GM19438 (cell line): ENCODE data around the gene PIK3R6.
"Not testable (repeated sequence)": the region's sequence is repeated elsewhere in the genome, so short reads cannot be mapped to it uniquely, and the experiment has no call there.

Experiments used
- ATAC-seq: cut with Tn5 transposase; IDR thresholded peaks from one replicate; pipeline ENCODE4 v1.9.1; 2021; ENCODE audit warnings: low read depth; ENCODE audit not compliant: unreplicated experiment

The PIK3R6 gene

DNA sequence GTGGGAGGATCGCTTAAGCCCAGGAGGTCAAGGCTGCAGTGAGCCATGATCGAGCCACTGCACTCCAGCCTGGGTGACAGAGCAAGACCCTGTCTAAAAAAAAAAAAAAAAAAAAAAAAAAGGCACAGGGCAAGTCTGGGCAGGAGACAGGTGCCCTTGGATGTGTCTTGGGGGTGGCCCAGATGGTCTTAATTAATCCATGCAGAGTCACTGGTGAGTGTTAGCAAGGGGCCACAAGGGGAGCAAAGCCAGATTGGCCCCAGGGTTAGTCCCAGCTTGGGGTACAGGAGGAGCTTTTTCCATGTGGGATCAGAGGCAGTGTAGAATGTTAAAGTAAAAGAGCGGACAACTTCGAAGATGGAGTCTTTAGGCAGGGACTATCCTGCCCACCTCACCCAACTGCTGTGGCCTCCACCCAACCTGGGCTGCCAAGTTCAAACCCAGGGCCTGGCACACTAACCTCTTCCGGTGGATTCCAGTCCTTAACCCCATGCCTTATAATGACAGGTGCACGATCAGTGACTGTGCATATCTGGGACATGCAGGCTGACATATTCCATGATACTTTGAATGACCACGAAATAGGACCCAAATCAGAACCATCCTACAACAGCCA is 36.1 kb downstream of the PIK3R6 start:
- ATAC-seq, result no peak

- ATAC-seq, result no peak
Observed at GRCh38 chr17:8830141-8830540, 37.3 kb downstream of the PIK3R6 start.

- no peak for ATAC-seq
Observed at GRCh38 chr17:8829036-8829941, 38.2 kb downstream of the PIK3R6 start.

- ATAC-seq, result no peak
Observed at GRCh38 chr17:8828517-8828875, 39.0 kb downstream of the PIK3R6 start.

DNA sequence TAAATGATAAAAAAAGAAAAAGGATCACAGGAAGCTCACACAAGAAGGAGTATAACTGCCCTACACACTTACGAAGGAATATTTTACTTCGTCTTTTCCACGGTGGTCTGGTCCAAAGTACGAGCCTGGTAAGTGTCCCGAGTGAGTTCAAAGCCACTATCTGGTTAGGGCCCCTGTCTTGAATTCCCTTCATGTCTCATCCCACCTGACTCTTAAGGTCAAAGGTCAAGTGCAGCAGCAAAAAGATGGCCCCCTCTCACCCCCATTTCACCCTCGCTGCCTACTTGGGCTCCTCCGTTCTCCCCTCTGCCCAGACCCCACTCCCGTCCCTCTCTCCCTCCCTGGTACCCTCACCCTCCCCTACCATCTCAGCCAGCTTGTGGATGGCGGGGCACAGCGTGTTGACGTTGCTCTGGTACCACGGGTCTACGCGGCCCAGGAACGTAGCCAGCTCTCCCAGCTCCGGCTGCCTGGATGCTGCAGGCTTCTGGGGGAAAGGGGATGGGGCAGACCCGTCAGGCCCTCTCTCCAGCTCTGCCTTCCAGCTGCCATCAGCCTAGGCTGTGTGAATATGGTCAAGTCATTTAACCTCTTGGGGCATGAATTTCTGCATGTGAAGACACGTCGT is 40.6 kb downstream of the PIK3R6 start:
- no peak for ATAC-seq

GRCh38 chr17:8825802-8826201 is 41.7 kb downstream of the PIK3R6 start:
- ATAC-seq, result no peak

DNA sequence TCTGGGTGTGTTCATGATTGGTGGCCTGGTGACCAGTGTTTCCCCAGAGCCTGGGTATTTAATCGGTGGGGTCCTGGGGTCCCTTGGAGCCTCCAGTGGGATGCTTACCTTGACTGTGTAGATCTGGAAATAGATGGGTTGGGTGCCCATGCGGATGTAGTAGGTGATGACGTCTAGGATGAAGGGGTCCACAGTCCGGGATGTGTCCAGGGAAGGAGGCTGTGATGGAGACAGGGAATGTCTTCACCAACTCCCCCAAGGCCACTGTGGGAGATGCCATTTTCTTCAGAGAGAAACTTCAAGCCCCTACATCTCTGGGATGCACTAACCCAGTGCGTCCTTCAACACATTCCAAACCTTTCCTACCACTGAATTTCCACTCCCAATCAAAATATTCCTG is 44.2 kb downstream of the PIK3R6 start:
- ATAC-seq, result no peak

GRCh38 chr17:8822401-8823035 is 45.0 kb downstream of the PIK3R6 start:
- ATAC-seq, result no peak

DNA sequence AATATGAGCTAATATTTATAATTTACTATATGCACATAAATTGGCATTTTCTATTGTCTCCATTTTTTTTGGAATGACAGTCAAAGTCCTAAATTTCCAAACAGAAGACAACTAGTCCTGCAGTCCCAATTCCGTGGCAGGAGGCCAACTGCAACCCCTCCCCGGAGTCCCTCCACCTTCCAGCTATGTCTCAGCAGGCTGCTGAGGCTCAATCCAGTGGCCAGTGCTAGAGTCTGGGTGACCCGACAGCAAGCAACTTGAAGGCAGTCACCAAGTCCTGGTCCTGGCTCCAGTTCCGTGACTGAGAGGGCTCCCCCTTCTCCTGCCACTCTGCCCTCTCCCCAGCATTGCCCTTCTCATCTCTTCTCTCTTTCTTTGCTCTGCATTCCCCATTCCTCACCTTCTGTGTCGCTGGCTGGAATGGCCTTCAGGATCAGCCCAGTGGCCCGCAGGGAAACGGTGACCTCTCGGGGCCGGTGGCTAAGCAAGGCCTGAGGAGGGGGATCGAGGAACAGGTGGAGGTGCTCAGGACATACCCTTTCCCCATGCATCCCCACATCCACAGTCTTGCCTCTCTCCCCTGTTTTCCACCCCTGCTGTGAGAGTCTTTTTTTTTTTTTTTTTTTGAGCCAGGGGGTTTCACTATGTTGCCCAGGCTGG is 45.9 kb downstream of the PIK3R6 start:
- ATAC-seq, result no peak

- ATAC-seq, result no peak
Observed at GRCh38 chr17:8820311-8821010, 47.0 kb downstream of the PIK3R6 start.

DNA sequence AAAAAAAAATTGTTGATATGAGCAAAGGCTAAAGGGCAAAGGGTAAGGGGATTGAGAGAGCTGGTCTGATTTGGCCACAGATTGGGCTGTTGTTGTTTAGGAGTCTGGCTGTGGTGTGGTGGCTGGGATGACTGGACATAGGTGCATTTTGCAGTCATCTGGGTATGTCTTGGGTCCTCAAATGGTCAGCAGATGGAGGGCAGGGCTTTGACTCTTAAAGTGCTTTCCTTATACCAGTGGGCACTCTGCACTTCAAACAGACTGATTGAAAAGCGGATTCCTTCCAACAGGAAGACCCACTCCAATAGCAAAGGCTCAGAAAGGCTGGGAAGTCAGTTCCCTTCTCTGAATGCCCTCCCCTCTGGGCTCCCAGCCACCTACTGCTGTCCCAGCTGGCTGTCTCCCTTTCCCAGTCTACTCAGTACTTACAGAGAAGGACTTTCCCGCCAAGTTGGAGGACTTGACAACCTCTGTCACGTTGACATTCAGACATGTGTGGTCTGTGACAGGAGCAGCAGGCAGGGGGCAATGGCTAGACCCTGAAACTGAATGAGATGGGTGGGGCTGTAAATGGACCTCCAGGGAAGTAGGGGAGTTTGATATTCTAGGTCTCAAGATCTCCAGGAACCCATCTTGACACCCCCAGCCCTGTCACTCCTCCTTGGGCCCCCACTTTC is 48.7 kb downstream of the PIK3R6 start:
- no peak for ATAC-seq

- no peak for ATAC-seq
Observed at GRCh38 chr17:8818047-8818446, 49.4 kb downstream of the PIK3R6 start.

- ATAC-seq, result peak; percentile 89
Observed at GRCh38 chr17:8806926-8807550, 60.4 kb downstream of the PIK3R6 start.

DNA sequence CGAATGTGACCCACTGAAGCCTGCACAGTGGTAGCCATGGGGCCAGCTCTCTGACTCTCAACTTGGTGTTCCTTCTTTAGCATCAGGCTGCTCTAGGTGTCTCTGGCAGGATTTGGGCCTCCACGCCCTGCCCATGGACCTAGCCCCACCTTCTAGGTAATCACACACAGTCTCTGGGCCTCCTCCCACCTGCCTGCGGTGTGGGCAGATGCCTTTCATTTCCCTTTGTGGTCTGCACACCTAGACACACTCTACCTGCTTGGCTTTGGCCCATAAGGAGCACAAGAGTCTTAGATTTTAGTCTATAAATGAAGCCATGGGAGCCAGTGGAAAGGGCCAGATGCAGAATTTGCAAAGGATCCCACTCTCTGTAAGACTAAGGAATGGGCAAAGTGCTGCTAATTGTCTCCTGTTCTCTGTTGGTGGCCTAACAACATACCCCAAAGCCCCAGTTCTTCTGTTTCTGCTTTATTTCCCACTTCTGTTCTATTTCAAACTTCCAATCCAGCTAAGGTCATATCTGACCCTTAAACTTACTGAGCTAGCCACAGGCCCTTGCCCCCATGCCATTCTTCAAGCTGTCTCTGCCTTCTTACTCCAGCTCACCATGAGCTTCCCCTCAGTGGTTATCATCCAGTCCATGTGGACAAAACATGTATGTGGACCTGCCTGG is 61.1 kb downstream of the PIK3R6 start:
- no peak for ATAC-seq

DNA sequence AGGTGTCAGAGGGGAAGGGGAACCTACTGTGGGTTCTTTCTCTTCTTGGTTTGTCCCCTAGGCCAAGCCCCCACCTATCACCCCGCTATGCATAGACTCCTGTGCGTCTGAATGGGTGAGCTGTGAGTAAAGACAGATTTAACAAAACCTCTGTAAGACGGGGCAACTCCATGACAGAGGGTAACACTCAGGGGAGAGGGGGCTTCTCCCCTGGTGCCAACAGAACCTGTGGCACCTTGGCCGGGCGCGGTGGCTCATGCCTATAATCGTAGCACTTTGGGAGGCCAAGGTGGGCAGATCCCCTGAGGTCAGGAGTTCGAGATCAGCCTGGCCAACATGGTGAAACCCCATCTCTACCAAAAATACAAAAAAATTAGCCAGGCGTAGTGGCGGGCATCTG is 62.1 kb downstream of the PIK3R6 start:
- ATAC-seq, result not testable (repeated sequence)

DNA sequence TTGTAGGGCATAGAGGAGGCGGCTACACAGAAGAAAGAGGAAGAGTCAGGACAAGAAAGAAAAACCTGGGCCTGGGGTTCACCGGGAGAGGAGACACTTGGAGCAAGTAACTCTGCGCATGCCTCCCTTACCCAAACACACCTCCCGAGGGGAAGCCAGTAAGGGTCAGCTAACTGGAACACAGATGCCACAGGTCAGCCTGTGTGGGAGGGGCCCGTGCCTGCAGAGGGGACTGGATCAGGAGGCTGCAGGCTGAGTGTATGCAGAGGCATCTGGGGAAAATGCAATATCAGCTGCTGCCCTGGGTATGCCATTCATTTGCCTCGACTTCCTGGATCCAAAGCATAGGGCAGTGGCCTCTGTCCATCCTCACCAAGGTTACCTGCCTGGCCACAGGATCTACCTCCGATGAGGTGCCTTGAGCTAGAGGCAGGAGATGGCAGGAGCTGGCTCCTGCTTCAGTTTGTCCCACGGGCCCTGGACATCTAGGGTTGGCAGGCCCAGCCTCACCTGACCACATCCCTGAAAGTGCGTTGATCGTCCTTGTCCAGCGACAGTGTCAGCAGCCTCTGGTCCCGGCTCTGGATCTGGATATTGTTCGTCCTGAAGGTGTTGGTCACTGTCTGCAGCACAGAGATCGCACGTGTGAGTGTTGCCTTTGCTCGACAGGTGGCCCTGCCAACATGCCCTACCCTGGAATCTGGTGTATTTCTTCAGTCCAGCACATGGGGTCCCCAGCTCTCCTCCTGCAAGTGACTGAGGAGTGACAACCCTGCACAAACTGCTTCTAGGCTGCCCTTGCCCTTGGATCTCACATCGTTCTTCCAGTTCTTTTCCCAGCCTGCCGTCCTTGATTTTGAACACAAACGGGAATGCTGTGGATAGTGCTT is 63.7 kb downstream of the PIK3R6 start:
- ATAC-seq, result no peak

DNA sequence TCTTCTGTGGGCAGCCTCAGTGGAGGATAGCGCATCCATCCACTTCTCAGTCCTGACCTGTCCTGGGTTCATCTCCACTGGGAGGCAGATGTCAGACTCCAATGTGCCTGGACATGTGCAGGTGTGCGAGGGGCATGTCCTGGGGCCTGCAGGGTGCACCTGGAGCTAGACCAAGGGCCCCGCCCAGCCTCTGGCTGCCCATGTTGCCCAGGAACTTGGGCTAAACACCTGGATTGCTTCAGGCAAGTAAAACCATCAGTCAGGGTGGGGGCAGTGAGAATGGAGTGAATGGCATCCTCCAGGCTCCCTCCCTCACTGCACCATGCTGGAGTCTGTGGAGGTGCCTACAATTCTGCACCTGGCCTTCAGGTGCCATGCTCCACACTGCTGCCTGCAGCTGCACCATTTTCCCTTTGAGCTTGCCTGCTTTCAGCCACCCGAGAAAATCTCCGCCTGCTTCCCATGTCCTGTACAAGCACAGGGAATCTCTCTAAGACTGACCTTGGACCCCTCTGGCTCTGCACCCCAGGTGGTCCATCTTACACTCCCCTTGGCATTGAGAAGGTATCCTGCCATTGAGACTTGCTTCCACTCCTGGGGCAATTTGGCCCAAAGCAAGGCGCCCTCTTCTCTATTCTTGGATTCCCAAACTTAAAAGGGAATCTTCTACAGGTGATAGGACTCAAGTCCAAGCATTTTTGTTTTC is 66.2 kb downstream of the PIK3R6 start:
- no peak for ATAC-seq
